GM13976 (cell line): ENCODE measurements around the gene RNF138.

Source experiments
- DNase-seq: peaks from one replicate; pipeline ENCODE4 v3.0.0; 2012; ENCODE audit warnings: low spot score
- CTCF ChIP-seq: IDR thresholded peaks from 2 replicates; pipeline ENCODE4 v1.5.1; 2012; ENCODE audit warnings: borderline replicate concordance, mild to moderate bottlenecking; ENCODE audit not compliant: insufficient read depth; ENCODE audit errors: extremely low read depth, missing control alignments, control extremely low read depth
- in situ Hi-C: fragments of 300-500 bp; cut with MboI; formaldehyde crosslinking; loops from one replicate; pipeline ENCODE4 v1.12.0; 2022; ENCODE audit warnings: low sequenced_read_pairs, mixed read lengths, inconsistent platforms; ENCODE audit not compliant: unreplicated experiment

Gene RNF138

GRCh38 chr18:32111706-32112105 lies 20.0 kb downstream of the RNF138 start:
- no peak for DNase-seq
- in situ Hi-C loops, result no loop called here
- TF ChIP-seq CTCF, result no peak

- DNase-seq, result no peak
- TF ChIP-seq CTCF, result no peak
- in situ Hi-C loops, result no loop called here
Observed at GRCh38 chr18:32112826-32113225, 21.2 kb downstream of the RNF138 start.

- in situ Hi-C loops, result no loop called here
- no peak for DNase-seq
- no peak for TF ChIP-seq CTCF
Observed at GRCh38 chr18:32114293-32114942, 22.7 kb downstream of the RNF138 start.

- in situ Hi-C loops, result no loop called here
- no peak for DNase-seq
- no peak for TF ChIP-seq CTCF
Observed at GRCh38 chr18:32122039-32122438, 30.4 kb downstream of the RNF138 start.

GRCh38 chr18:32126538-32126937 lies 34.9 kb downstream of the RNF138 start:
- in situ Hi-C loops, result no loop called here
- no peak for TF ChIP-seq CTCF
- no peak for DNase-seq

- no peak for DNase-seq
- no peak for TF ChIP-seq CTCF
- in situ Hi-C loops, result no loop called here
Observed at GRCh38 chr18:32135625-32136024, 44.0 kb downstream of the RNF138 start.
